Measurements from ENCODE around the gene ZFP57. TPM values are rescaled to one million over a fixed set of nuclear protein-coding genes. Genes with fewer than 3 reads are reported as not detected.

ZFP57 gene
- total RNA-seq, 2 donors from 2014 or later = 5.2 to 9.0 TPM

DNA sequence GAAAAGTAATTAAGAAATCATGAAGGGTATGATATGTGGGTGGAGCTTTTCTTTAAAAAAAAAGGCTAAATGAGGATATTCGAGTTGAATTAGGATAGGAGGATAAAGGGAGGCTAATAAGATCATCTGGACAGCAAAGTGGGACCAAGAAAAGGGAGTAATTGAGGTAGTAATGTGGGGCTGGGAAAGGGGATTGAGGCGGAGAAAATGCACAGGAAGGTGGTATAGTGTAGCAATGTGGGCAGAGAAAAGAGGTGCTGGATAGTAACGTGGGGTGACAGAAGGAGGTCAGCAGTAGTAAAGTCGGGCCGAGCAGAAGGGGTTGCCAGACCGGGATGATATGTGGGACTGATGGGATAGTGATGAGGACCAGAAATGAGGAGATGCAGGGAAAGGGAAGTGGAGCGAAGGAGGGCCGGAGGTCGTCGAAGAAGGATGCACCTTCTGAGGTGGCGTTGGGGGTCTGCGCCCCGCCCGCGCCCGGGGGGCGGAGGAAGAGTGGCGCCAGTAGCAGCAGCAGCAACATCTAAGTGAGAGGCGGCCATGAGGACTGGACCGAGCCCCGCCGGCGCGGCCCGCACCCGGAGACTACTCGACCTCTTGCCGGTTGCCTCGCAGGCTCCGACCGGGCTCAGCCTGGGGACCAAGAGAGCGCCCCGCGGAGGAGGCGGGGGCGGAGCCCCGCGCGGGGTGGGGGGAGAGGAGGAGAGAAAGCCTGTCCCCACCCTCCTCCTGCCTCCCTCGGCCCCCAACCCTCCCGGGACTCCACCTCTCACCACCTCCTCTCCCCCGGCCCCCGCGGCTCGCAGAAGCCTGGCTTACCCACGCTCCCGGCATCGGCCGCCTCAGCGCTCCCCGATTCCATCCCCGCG, 48.9 kb downstream of the ZFP57 start:
- Mint-ChIP-seq H3K27me3 (peaks cover 39 to 40% of the 10 kb centered on the region in 2 donors), H3K4me1 (ENCODE audit: low read depth in 2 of 2) (peaks cover 25 to 38% of the 10 kb centered on the region in 2 donors), H3K36me3 (no peaks in the 10 kb centered on the region), H3K9me3 (no peaks in the 10 kb centered on the region), H3K4me3 (peak overlapping the region; percentile 92), H3K27ac (peak overlapping the region in 1 of 2 donors; percentile 10)
- DNase-seq (ENCODE audit: low spot score) = no peak
- ATAC-seq = peak; percentile 64 to 67

DNA sequence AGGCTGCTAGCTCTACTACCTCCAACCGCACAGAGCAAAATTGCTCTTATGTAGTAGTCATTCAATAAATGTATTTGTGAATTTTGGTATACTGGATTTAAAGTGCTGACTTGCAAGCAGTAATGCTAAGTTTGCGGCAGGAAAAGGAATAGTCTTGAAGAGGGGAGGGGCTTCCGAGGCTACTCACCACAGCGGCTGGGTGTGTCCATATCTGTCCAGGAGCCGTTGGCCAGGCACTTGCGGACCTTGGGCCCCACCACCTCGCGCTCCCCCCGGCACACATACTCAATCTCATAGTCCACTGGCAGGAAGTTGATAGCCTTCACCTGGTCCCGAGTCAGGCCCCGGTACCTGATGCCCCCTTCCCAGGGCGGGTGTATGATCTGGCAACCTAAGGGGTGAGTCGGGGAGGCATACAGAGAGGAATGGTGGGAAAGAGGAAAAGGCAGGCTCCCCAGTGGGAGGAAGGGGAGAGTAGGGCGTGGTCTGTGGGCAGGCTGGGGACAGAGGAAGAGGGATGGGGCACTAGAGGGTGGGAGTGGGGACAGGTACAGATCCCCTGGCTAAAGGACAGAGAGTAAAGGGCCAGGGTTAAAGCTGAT, 49.6 kb downstream of the ZFP57 start:
- DNase-seq (ENCODE audit: low spot score) (no peak), ATAC-seq (no peak)
- Mint-ChIP-seq H3K4me3 (peak overlapping the region; percentile 92), H3K4me1 (ENCODE audit: low read depth in 2 of 2) (peaks cover 25 to 38% of the 10 kb centered on the region in 2 donors), H3K9me3 (no peaks in the 10 kb centered on the region), H3K27me3 (peaks cover 44 to 47% of the 10 kb centered on the region in 2 donors), H3K36me3 (no peaks in the 10 kb centered on the region), H3K27ac (peak overlapping the region in 1 of 2 donors; percentile 10)

- H3K9me3 Mint-ChIP-seq = no peaks in the 10 kb centered on the region
- no peaks in the 10 kb centered on the region for H3K36me3 Mint-ChIP-seq
- no peak for DNase-seq (ENCODE audit: low spot score)
- ATAC-seq = no peak
- peaks cover 25 to 38% of the 10 kb centered on the region in 2 donors for H3K4me1 Mint-ChIP-seq (ENCODE audit: low read depth in 2 of 2)
- H3K27ac Mint-ChIP-seq = no peak overlapping the region
- peaks cover 47 to 57% of the 10 kb centered on the region in 2 donors for H3K27me3 Mint-ChIP-seq
- peak overlapping the region; percentile 92 for H3K4me3 Mint-ChIP-seq
These were observed 50.6 kb downstream of the ZFP57 start for GRCh38 chr6:29630315-29630714.

GRCh38 chr6:29629571-29629970, 51.4 kb downstream of the ZFP57 start:
- no peaks in the 10 kb centered on the region for H3K9me3 Mint-ChIP-seq
- DNase-seq (ENCODE audit: low spot score) = no peak
- H3K36me3 Mint-ChIP-seq = no peaks in the 10 kb centered on the region
- no peak for ATAC-seq
- peak overlapping the region; percentile 89 for H3K4me3 Mint-ChIP-seq
- H3K27me3 Mint-ChIP-seq = peaks cover 50 to 57% of the 10 kb centered on the region in 2 donors
- peaks cover 25 to 38% of the 10 kb centered on the region in 2 donors for H3K4me1 Mint-ChIP-seq (ENCODE audit: low read depth in 2 of 2)
- no peak overlapping the region for H3K27ac Mint-ChIP-seq

- DNase-seq (ENCODE audit: low spot score) (no peak), ATAC-seq (peak; percentile 61 to 66)
- peak overlapping the region; percentile 89 for H3K4me3 Mint-ChIP-seq
- H3K27me3 Mint-ChIP-seq = peaks cover 54 to 55% of the 10 kb centered on the region in 2 donors
- H3K4me1 Mint-ChIP-seq (ENCODE audit: low read depth in 2 of 2) = peaks cover 24 to 37% of the 10 kb centered on the region in 2 donors
- no peak overlapping the region for H3K27ac Mint-ChIP-seq
- H3K36me3 Mint-ChIP-seq = no peaks in the 10 kb centered on the region
- H3K9me3 Mint-ChIP-seq = no peaks in the 10 kb centered on the region
These were observed 52.3 kb downstream of the ZFP57 start for GRCh38 chr6:29628419-29629281.

DNA sequence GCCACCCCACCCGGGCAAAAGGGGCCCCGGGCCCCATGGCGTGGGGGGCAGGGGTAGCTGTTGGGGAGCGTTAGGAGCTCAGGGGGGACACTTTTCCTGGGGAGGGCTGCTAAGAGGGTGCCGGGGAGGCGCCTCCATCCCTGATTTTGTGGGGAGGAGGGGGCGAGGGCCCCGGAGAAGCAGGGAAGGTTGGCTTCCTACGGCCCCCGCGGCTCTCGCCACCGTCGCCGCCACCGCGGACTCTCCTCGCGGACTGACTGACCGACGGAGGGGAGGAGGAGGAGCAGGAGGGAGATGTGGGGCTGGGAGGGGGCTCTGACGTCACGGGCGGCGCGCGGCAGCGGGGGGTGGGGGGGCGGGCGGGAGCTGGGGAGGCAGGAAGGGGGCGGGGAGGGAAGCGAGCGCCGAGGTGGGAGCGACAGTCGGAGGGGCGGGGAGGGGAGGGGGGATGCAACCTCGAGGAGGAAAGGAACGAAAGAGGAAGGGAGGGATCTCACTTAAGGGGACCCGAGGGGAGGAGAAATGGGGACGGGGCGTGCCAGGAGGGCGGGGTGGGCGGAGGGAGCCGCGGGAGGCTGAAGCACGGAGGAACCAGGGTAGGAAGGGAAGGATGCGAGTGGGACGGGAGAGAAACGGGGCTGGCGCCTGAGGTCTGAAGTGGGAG, 53.1 kb downstream of the ZFP57 start:
- H3K27ac Mint-ChIP-seq = no peak overlapping the region
- peaks cover 20 to 32% of the 10 kb centered on the region in 2 donors for H3K4me1 Mint-ChIP-seq (ENCODE audit: low read depth in 2 of 2)

GRCh38 chr6:29626948-29627754, 53.8 kb downstream of the ZFP57 start:
- Mint-ChIP-seq H3K9me3 (no peaks in the 10 kb centered on the region), H3K27ac (no peak overlapping the region), H3K4me3 (peak overlapping the region; percentile 32), H3K36me3 (no peaks in the 10 kb centered on the region), H3K27me3 (peaks cover 48 to 53% of the 10 kb centered on the region in 2 donors), H3K4me1 (ENCODE audit: low read depth in 2 of 2) (peaks cover 19 to 30% of the 10 kb centered on the region in 2 donors)
- DNase-seq (ENCODE audit: low spot score) (no peak), ATAC-seq (no peak)

More for the DNA sequence above, 53.1 kb downstream of the ZFP57 start:
- Mint-ChIP-seq H3K4me3 (peak overlapping the region; percentile 89), H3K27me3 (peaks cover 50% of the 10 kb centered on the region in 2 donors), H3K36me3 (no peaks in the 10 kb centered on the region), H3K9me3 (no peaks in the 10 kb centered on the region)
- ATAC-seq = peak; percentile 22 to 61
- DNase-seq (ENCODE audit: low spot score) = no peak

GRCh38 chr6:29625337-29625930, 55.5 kb downstream of the ZFP57 start:
- H3K27me3 Mint-ChIP-seq = peaks cover 30 to 39% of the 10 kb centered on the region in 2 donors
- H3K27ac Mint-ChIP-seq = no peak overlapping the region
- no peak for ATAC-seq
- no peaks in the 10 kb centered on the region for H3K9me3 Mint-ChIP-seq
- H3K4me1 Mint-ChIP-seq (ENCODE audit: low read depth in 2 of 2) = peaks cover 10 to 17% of the 10 kb centered on the region in 2 donors
- no peak for DNase-seq (ENCODE audit: low spot score)
- no peak overlapping the region for H3K4me3 Mint-ChIP-seq
- H3K36me3 Mint-ChIP-seq = no peaks in the 10 kb centered on the region

- ATAC-seq (no peak), DNase-seq (ENCODE audit: low spot score) (no peak)
- H3K27ac Mint-ChIP-seq = no peak overlapping the region
- peaks cover 25 to 34% of the 10 kb centered on the region in 2 donors for H3K27me3 Mint-ChIP-seq
- no peaks in the 10 kb centered on the region for H3K9me3 Mint-ChIP-seq
- H3K36me3 Mint-ChIP-seq = no peaks in the 10 kb centered on the region
- H3K4me3 Mint-ChIP-seq = no peak overlapping the region
- peaks cover 10 to 15% of the 10 kb centered on the region in 2 donors for H3K4me1 Mint-ChIP-seq (ENCODE audit: low read depth in 2 of 2)
These were observed 56.4 kb downstream of the ZFP57 start for GRCh38 chr6:29624520-29624961.

Other genes starting within 250 kb of the ZFP57 start
- gene OR10C1, start 241.8 kb downstream of the ZFP57 start, total RNA-seq = not detected
- gene OR11A1, start 224.1 kb downstream of the ZFP57 start, total RNA-seq = not detected
- not detected for gene OR2H1, start 224.0 kb downstream of the ZFP57 start, total RNA-seq
- not detected for gene MAS1L, start 193.2 kb downstream of the ZFP57 start, total RNA-seq
- 1 to 10 TPM in 1 of 2 donors, not detected in 1; 3.1 TPM for gene UBD, start 121.4 kb downstream of the ZFP57 start, total RNA-seq
- gene OR2H2, start 96.0 kb downstream of the ZFP57 start, total RNA-seq = not detected
- 10 to 100 TPM in 1 of 2 donors, 1 to 10 TPM in 1; 3.0 to 15.2 TPM for gene GABBR1, start 48.0 kb downstream of the ZFP57 start, total RNA-seq
- not detected for gene MOG, start 24.1 kb downstream of the ZFP57 start, total RNA-seq
- 100 to 1,000 TPM; 277 to 518 TPM for gene HLA-F, start 42.3 kb upstream of the ZFP57 start, total RNA-seq
- gene HLA-G, start 146.7 kb upstream of the ZFP57 start, total RNA-seq = 1 to 10 TPM; 2.8 to 3.3 TPM